Esophagus (tissue), 2 donors: ENCODE measurements around the gene ITSN2. TPM values are rescaled to one million over a fixed set of nuclear protein-coding genes. Genes with fewer than 3 reads are reported as not detected.

Experiments
- H3K27ac ChIP-seq, 2 donors: one replicate each; pipeline ENCODE4 v1.5.1; 2013; ENCODE audit warnings: low read depth in 2 of 2, mild to moderate bottlenecking in 2 of 2, inconsistent platforms in 1 of 2, low read length in 1 of 2, moderate library complexity in 1 of 2
- H3K27me3 ChIP-seq, 2 donors: one replicate each; pipeline ENCODE4 v1.6.1; 2013; ENCODE audit warnings: low read length in 2 of 2, control low read depth in 1 of 2, mild to moderate bottlenecking in 1 of 2; ENCODE audit not compliant: insufficient read depth in 2 of 2, control insufficient read depth in 1 of 2
- H3K36me3 ChIP-seq, 2 donors: one replicate each; pipeline ENCODE4 v1.6.1; 2013; ENCODE audit warnings: low read length in 1 of 2; ENCODE audit not compliant: control insufficient read depth in 2 of 2, insufficient read depth in 2 of 2
- H3K4me1 ChIP-seq, 2 donors: one replicate each; pipeline ENCODE4 v1.6.1; 2013; ENCODE audit warnings: low read length in 1 of 2; ENCODE audit not compliant: control insufficient read depth in 2 of 2, insufficient read depth in 2 of 2
- H3K4me3 ChIP-seq, 2 donors: one replicate each; pipeline ENCODE4 v1.5.1; 2013; ENCODE audit warnings: low read length in 2 of 2, mild to moderate bottlenecking in 2 of 2, low read depth in 1 of 2, moderate library complexity in 1 of 2
- H3K9me3 ChIP-seq, 2 donors: one replicate each; pipeline ENCODE4 v1.6.1; 2013; ENCODE audit warnings: mild to moderate bottlenecking in 2 of 2, low read depth in 1 of 2, low read length in 1 of 2, moderate library complexity in 1 of 2; ENCODE audit not compliant: control insufficient read depth in 2 of 2, insufficient read depth in 1 of 2
- WGBS, 2 donors: extraction: QIAGEN DNeasy Blood & Tissue Kit; methylation state at CpG; one replicate each; pipeline ENCODE4 v1.1.7; 2013; 5-methylcytosine and 5-hydroxymethylcytosine counted together
- polyA plus RNA-seq, 2 donors: library from polyadenylated mRNA; stranded (reverse); fragments of 200-250 nt; gene quantifications; one replicate each; pipeline ENCODE4 v1.2.3, GENCODE V29; 2013
- donor health status: healthy with polysubstance abuse.
- donor health status: Bipolar disorder and iron deficiency.

Gene ITSN2
- polyA plus RNA-seq, 2 donors: 33.2 to 61.0 TPM

- Histone ChIP-seq H3K4me3 (no peak overlapping the region), H3K36me3 (peaks cover 5 to 23% of the 10 kb centered on the region in 2 donors), H3K9me3 (no peaks in the 10 kb centered on the region), H3K4me1 (no peaks in the 10 kb centered on the region), H3K27ac (no peak overlapping the region), H3K27me3 (no peaks in the 10 kb centered on the region)
- whole genome bisulfite sequencing, 2 donors: 89 to 92% methylated on average over 6 of the region's 6 CpGs
Observed at GRCh38 chr2:24221343-24222050, 138.8 kb downstream of the ITSN2 start.

DNA sequence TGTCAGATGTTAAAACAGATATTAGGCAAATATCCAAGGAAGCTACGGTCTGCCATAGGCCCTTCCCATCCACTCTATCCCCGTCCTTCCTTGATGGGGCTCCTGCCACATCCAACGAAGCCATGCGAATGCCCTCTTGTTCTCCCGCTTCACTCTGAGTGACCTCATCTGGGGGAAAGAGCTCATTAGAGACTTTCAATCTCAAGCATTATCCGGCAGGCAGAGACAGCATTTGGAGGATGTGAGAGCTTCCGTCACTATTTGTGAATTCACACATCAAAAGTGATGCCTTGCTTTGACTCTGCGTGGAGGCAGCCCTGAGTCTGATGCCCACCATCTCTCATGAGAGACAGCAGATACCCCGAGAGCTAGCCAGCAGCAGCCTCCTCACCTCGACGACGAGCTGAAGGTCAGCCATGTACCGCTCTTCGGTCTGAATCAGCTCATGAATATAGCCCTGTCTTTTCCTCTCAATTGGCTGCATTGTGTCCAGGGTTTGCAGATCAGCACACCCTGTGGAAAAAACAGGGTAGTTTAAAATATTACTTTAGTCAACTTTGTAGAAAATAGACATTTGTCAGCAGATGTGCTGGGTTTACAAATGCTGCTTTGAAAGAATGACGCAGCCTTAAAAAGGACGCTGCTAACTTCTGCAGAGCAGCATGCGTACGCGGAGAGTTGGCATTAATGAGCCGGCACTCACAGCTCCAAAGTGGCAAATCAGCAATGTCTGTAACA lies 139.6 kb downstream of the ITSN2 start:
- no peaks in the 10 kb centered on the region for H3K27me3 ChIP-seq
- H3K36me3 ChIP-seq: peaks cover 5 to 24% of the 10 kb centered on the region in 2 donors
- no peaks in the 10 kb centered on the region for H3K4me1 ChIP-seq
- H3K27ac ChIP-seq: no peak overlapping the region
- WGBS, 2 donors: 89 to 91% methylated on average over 20 of the region's 20 CpGs
- no peak overlapping the region for H3K4me3 ChIP-seq
- H3K9me3 ChIP-seq: no peaks in the 10 kb centered on the region

GRCh38 chr2:24214880-24215279 lies 145.5 kb downstream of the ITSN2 start:
- Histone ChIP-seq H3K27ac (no peak overlapping the region), H3K4me1 (no peaks in the 10 kb centered on the region), H3K36me3 (peaks cover 13 to 31% of the 10 kb centered on the region in 2 donors), H3K9me3 (no peaks in the 10 kb centered on the region), H3K27me3 (no peaks in the 10 kb centered on the region), H3K4me3 (no peak overlapping the region)
- WGBS, 2 donors: 87 to 88% methylated on average over 3 of the region's 3 CpGs

- Histone ChIP-seq H3K27me3 (no peaks in the 10 kb centered on the region), H3K27ac (no peak overlapping the region), H3K4me1 (no peaks in the 10 kb centered on the region), H3K9me3 (no peaks in the 10 kb centered on the region), H3K36me3 (peaks cover 39 to 51% of the 10 kb centered on the region in 2 donors), H3K4me3 (no peak overlapping the region)
- 82 to 86% methylated on average over 7 of the region's 7 CpGs for WGBS, 2 donors
Observed at GRCh38 chr2:24211408-24211807, 148.9 kb downstream of the ITSN2 start.

- no peaks in the 10 kb centered on the region for H3K4me1 ChIP-seq
- no peak overlapping the region for H3K27ac ChIP-seq
- 95 to 96% methylated on average over 21 of the region's 21 CpGs for WGBS, 2 donors
- H3K36me3 ChIP-seq: peaks cover 39 to 50% of the 10 kb centered on the region in 2 donors
- no peaks in the 10 kb centered on the region for H3K27me3 ChIP-seq
- no peak overlapping the region for H3K4me3 ChIP-seq
- no peaks in the 10 kb centered on the region for H3K9me3 ChIP-seq
Observed at GRCh38 chr2:24210723-24211122, 149.6 kb downstream of the ITSN2 start.

GRCh38 chr2:24210106-24210455 lies 150.3 kb downstream of the ITSN2 start:
- 91 to 98% methylated on average over 2 of the region's 2 CpGs for WGBS, 2 donors
- H3K9me3 ChIP-seq: no peaks in the 10 kb centered on the region
- peaks cover 39 to 50% of the 10 kb centered on the region in 2 donors for H3K36me3 ChIP-seq
- no peaks in the 10 kb centered on the region for H3K4me1 ChIP-seq
- H3K27ac ChIP-seq: no peak overlapping the region
- H3K4me3 ChIP-seq: no peak overlapping the region
- H3K27me3 ChIP-seq: no peaks in the 10 kb centered on the region

GRCh38 chr2:24209389-24210105 lies 150.8 kb downstream of the ITSN2 start:
- H3K4me3 ChIP-seq: no peak overlapping the region
- WGBS, 2 donors: 90 to 93% methylated on average over 17 of the region's 17 CpGs
- H3K9me3 ChIP-seq: no peaks in the 10 kb centered on the region
- no peaks in the 10 kb centered on the region for H3K4me1 ChIP-seq
- peaks cover 39 to 52% of the 10 kb centered on the region in 2 donors for H3K36me3 ChIP-seq
- H3K27ac ChIP-seq: no peak overlapping the region
- H3K27me3 ChIP-seq: no peaks in the 10 kb centered on the region

DNA sequence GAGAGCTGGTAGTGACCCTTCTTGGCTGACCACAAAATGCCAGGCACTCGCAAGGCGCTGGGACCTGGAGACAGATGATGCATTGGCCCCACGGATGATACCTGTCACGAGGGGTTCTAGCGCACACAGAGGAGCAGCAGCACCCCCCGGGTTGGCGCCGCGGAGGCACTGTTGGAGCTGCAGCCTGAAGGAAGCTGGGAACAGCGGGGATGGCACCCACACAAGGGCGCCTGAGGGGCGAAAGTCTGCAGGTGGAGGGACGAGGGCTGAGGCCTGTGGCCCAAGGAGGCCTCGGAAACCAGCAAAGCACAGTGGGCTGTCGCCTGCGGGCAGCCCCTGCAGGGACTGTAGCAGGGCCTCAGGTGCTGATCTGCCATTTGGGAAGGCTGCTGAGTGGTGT lies 151.8 kb downstream of the ITSN2 start:
- 96 to 97% methylated on average over 16 of the region's 16 CpGs for WGBS, 2 donors
- H3K27ac ChIP-seq: no peak overlapping the region
- no peaks in the 10 kb centered on the region for H3K9me3 ChIP-seq
- no peak overlapping the region for H3K4me3 ChIP-seq
- no peaks in the 10 kb centered on the region for H3K4me1 ChIP-seq
- H3K36me3 ChIP-seq: peaks cover 42 to 61% of the 10 kb centered on the region in 2 donors
- no peaks in the 10 kb centered on the region for H3K27me3 ChIP-seq

GRCh38 chr2:24207359-24207758 lies 153.0 kb downstream of the ITSN2 start:
- WGBS, 2 donors: 88 to 90% methylated on average over 11 of the region's 11 CpGs
- H3K4me1 ChIP-seq: no peaks in the 10 kb centered on the region
- H3K9me3 ChIP-seq: no peaks in the 10 kb centered on the region
- H3K36me3 ChIP-seq: peaks cover 43 to 61% of the 10 kb centered on the region in 2 donors
- H3K27me3 ChIP-seq: no peaks in the 10 kb centered on the region
- H3K4me3 ChIP-seq: no peak overlapping the region
- H3K27ac ChIP-seq: no peak overlapping the region
